GM21723 (cell line): ENCODE data around the gene PACSIN2.
"Not testable (repeated sequence)": the region's sequence is repeated elsewhere in the genome, so short reads cannot be mapped to it uniquely, and the experiment has no call there.

Experiments
- ATAC-seq: cut with Tn5 transposase; IDR thresholded peaks from one replicate; pipeline ENCODE4 v1.9.1; 2021; ENCODE audit warnings: mild to moderate bottlenecking, moderate library complexity; ENCODE audit not compliant: unreplicated experiment

PACSIN2 gene

DNA sequence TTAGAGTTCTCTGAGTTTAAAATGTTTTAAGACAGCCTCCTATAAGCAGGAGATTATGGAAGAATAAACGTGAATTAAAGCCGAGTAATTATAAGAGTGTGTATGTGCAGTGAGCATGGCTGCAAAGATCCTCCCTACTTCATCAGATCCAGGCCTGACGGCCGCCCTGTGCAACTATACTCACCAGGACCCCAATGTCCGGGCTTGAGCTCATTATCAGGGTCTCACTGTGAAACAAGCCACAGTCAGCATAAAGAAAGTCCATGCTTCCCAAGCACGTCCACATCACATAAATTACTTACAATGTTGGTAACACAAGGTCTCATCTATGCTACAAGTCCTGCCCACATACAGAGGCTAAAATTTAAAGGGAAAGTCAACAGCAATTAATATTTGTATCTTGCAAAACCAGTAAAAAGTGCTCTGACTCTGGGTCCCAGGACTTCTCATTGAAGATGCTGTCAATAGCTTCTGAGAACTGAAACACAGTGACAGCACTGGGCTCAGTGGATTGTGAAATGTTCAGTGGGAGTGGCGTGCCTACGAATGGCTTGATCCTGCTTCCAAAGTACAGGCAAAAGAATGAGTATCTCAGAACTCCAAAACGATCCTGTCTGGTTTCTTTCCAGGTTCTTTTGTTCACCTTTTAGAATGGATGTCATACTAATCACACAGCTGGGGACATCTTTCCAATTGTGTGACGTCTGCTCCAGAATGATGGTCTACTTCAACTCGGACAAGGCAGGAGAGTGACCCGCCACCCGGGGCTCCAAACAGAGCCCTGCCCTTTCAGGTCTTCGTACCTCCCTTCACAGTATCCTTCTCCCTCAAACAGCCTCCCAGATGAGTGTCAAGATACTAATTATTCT is 85.7 kb downstream of the PACSIN2 start:
- no peak for ATAC-seq

DNA sequence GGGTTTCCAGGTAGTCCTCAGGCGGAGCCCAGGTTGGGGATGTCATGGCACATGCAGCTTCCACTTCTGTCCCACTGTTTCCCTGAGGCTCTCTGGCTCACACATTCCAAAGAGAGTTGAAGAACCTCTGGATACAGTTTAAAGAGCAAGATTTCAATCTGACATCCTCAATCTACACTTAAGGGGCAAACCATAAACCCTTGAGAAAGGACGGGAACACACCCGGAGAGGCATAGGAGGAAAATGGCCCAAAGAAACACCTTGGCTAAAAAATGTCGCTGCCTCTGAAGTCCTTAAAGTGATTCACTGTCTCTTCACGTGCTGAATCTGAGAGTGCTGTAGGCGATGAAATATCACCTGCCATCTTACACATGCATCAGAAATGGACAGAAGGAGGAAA is 87.0 kb downstream of the PACSIN2 start:
- no peak for ATAC-seq

DNA sequence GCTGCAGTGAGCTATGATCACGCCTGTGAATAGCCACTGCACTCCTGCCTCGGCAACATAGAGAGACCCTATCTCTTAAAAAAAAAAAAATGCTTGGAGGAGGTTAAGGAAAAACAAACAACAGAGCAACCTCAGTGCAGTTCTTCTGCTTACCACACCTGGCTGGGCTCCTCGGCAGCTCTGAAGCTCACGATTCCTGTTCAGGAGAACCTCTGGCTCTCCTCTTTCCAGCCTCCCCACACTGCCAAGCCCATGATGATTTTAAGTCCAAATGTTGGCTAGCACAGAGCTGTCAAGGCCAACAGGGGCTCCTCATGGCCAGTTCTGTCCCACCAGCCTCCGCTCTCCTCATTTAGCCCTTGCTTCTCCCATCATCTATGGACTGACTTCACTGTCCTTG is 88.2 kb downstream of the PACSIN2 start:
- ATAC-seq = no peak

DNA sequence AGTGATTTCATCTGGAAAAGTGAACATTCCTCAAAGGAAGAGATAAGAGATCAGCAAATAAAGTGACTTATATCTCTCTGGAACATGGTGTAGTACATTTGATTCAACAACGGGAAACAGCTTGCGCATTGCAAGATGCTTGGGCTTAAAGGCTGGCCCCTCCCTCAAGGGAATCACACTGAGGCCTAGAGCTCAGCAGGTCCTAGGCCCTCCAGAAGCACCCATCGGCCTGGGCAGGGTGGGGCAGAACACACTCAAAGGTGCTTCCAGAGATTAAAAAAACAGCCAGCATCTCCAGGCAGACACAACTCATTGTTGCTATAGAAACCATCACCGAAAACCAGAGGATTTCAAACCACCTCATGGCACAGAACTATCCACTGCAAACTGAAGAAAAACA is 88.8 kb downstream of the PACSIN2 start:
- ATAC-seq = no peak

DNA sequence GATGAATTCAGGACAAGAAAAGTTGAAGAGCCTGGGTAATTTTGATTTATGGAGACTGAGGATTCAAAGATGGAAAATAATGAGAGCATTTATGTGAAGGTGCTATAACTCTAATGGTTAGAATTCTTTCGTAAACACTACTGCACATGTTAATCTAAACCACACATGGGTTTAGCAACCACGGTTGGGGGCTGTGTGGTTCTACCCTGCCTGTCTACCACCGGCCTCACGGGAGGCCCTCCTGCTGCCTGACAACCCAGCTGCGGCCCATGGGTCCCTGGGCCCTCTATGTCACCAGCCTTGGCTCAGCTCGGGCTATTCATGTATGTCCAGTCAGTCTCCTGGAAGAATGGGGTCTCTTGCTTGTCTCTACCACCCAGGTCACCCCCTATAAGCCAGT is 89.4 kb downstream of the PACSIN2 start:
- ATAC-seq = no peak

DNA sequence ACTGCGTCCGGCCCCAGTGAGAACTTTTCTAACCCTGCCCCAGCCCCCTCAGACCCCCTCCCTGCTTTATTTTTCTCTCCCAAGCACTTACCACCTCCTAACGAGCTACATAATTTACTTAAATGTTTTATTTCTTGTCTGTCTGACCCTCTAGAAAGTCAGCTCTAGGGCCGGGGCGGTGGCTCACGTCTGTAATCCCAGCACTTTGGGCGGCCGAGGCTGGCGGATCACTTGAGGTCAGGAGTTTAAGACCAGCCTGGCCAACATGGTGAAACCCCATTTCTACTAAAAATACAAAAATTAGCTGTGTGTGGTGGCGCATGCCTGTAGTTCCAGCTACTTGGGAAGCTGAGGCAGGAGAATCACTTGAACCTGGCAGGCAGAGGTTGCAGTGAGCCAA is 89.9 kb downstream of the PACSIN2 start:
- ATAC-seq = not testable (repeated sequence)

DNA sequence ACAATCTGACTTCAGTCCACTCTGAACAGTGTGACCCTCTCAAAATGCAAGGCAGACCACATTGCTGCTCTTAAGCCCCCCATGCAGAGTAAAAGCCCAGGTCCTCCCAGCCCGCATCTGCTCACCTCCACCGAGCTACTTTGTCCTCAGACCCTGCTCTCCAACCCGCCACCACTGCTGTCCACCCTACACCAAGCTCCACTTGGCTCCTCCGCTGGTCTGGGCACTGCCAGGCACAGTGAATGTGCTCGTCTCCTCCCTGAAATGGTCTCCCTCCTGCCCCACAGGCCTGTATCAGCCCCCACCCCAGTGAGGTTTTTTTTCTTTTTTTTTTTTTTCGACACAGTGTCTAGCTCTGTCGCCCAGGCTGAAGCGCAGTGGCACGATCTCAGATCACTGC is 90.5 kb downstream of the PACSIN2 start:
- ATAC-seq = no peak

DNA sequence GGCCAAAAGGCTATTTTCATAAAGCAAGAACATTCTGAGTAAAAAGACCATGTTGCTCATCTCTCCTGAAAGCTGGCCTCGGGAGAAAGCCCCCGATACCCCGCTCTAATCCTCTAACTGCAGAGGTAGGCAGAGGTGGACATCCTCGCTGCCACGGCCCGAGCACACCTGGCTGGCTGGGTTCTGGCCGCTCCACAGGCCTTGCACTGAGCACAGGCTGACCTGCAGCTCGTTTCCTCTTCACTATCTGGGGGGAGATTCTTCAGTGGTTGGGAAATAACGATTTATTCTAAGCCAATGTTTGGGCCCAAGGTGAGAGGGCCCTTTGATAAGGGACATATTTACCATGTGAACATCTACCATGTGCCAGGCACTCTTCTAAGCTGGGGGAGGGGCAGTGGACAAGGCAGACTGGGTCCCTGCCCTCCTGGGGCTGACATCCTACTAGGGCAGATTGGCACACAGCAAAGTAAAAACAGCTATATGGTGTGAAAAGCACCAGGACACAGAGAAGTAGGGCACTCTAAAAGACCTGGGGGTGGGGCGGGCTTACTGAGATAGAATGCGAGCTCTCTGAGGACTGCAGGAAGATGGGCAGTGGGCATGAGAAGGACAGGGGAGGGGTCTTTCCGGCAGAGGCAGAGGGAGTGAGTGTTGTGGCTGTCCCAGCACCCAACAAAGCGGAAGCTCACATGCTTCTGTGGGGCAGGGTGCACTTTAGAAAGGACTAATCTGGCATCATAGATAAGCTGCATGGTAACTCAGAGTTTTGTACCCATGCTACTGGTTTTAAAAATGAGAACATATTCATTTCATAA is 92.4 kb downstream of the PACSIN2 start:
- no peak for ATAC-seq

DNA sequence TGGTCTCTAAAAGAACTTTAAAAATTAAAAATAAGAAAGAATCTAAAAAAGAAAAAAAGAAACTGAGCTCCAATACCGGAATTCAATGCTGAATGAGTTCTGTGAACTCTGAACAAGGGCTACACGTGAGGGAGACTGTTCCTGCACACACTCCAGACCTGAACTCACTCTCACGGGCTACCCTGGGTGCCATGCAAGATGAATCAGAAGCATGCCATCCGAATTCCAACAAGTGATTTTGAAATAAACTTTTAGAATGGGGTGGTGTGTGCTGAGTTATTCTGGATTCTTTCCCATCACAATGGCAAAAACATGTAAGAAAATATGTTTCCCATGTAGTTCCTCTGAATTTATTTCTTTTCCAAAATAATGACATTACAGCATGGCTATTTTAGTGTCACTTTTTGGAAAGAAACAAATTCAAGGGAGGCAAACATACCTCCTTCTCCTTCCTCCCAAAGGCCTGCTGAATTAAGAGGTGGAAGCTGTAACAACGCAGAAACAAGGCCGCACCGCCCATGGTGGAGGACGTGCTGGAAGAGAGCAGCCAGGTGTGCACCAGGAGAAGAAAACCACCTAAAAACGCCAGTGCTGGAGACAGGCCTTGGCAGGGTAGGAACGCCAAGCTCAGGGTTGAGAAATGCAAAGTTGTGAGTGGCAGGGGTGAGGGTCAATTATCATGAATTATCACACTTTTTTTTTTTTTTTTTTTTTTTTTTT is 94.7 kb downstream of the PACSIN2 start:
- no peak for ATAC-seq

DNA sequence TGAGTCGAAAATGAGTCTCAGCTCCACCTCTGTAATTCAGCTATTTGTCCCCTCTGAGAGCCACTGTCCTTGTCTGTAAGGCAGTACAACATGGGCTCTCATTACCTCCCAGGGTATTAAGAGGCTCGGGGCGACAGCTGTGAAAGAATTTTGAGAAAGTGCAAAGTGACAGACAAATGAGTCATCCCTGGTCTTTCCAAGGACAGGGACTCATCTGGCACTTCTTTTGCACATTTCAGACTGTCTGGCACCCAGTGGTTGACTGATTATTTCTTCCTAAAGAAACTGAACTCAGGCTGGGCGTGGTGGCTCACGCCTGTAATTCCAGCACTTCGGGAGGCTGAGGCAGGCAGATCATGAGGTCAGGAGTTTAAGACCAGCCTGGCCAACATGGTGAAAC is 95.8 kb downstream of the PACSIN2 start:
- no peak for ATAC-seq

DNA sequence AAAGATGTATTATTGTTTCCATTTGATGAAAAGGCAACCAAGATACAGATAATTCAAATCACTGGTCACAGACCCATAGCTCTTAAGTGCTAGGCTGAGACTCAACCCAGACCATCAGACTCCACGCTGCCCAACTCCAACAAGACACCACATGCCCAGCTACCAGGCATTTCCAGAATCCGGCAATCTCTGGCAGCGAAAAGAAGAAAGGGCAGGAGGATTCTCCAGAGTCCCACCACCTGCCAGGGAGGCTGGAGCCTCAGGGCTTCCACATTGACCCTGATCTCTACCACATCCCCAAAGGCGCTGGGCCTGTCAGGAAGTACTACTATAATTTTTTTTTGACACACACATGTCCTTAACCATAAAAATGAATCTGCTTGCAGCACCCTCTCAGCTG is 96.4 kb downstream of the PACSIN2 start:
- no peak for ATAC-seq

DNA sequence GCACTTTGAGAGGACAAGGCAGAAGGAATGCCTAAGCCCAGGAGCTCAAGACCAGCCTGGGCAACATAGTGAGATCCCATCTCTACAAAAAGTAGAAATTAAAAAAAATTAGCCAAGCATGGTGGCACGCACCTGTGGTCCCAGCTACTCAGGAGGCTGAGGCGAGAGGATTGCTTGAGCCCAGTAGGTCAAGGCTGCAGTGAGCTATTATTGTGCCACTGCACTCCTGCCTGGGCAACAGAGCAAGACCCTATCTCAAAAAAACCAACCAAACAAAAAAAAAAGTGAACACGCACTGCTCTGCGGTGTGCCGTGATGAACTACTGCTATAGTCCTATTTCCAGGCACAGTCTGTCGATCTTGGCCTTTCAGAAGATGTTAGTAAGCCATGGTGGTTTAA is 97.6 kb downstream of the PACSIN2 start:
- not testable (repeated sequence) for ATAC-seq

DNA sequence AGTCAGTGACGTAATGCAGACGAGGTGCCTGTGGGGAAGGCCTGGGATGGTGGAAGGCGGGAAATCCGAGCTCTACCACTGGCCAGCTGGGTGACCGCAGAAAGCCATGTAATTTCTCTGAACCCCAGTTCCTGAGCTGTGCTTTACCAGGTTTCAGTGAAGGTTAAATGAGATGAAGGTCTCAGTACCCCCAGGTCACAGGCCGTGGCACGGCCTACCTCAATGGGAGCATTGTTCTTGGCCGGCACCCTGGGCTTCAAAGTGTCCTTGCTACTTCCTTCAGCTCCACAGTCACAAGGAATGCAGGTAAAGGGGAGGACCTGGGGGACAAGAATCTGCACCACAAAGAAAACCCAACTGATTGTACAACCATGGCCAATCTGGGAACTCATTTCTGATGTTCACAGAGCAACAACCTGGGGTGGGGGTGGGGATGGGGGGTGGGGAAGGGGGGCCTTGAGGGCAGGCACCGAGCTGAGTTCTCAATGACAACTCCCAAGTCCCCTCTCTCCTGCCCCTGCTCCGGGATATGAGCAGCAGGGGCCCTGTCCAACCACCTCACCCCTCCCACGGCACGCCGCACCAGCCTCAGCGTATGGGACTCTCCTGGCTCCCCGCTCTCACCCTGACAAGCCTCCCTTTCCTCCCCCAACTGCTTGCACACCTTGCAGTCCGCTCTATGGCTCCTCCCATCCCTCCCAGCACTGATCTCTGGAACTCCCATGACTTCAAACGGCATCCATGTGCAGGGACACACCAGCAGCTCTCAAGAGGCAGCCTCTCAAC is 98.8 kb downstream of the PACSIN2 start:
- no peak for ATAC-seq

DNA sequence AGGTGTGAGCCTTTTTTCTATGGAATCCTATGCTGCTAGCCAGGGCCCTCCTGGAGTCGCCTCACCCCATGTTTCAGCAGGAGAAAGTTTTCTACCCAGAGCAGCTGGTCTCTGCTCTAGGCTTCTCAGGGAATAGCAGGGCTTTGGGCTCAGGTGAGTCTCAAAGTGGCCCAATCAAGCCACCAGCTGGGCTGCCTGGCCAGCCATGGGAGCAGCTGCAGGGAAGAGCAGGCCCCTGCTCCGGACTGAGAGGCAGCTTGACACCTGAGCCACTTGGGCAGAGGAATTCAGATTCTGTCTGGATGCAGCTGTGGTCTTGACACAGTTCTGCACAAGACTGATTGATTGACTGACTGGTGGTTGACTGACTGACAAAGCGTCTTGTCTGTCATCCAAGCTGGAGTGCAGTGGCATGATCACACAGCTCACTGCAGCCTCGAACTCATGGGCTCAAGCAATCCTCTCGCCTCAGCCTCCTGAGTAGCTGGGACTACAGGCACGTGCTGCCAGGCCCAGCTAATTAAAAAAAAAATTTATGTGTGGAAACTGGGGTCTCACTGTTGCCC is 100.4 kb downstream of the PACSIN2 start:
- no peak for ATAC-seq

DNA sequence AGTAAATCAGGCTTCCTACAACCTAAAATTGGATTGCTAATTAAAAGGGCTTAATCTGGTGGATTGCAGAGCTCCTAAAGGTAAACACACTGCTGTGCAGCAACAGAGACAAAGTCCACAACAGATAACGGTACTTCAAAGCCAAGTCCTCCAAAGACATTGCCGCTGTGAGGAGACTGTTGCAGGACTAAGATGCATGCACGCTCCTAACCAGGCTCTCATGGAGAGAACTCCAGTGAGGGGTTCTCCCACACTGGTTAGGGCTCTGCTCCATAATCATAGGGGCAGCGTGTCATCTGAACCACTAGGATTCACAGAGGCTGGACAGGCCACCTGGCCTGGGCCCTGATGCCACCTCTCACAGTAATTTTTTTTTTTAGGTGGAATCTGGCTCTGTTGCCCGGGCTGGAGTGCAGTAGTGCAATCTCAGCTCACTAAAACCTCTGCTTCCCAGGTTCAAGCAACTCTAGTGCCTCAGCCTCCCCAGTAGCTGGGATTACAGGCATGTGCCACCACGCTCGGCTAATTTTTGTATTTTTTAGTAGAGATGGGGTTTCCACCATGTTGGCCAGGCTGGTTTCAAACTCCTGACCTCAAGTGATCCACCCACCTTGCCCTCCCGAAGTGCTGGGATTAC is 101.0 kb downstream of the PACSIN2 start:
- no peak for ATAC-seq

DNA sequence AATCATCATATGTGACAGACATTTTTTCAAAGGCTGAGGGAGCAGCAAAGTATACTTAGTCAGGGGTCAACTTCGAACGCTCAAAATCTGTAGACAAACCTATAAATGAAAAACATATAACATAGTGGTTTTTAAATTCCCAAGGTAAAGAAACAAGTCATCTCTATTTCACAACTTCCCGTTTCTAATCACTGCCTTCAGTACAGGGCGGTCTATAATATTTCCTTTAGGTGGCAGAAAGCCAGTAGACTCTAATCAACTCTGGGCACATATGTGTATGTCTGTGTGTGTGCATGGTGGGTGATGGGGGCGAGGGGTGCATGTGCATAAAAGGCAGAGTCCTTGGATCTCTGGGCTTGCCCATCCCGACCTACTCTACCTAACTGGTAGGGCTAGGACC is 102.9 kb downstream of the PACSIN2 start:
- ATAC-seq = no peak

DNA sequence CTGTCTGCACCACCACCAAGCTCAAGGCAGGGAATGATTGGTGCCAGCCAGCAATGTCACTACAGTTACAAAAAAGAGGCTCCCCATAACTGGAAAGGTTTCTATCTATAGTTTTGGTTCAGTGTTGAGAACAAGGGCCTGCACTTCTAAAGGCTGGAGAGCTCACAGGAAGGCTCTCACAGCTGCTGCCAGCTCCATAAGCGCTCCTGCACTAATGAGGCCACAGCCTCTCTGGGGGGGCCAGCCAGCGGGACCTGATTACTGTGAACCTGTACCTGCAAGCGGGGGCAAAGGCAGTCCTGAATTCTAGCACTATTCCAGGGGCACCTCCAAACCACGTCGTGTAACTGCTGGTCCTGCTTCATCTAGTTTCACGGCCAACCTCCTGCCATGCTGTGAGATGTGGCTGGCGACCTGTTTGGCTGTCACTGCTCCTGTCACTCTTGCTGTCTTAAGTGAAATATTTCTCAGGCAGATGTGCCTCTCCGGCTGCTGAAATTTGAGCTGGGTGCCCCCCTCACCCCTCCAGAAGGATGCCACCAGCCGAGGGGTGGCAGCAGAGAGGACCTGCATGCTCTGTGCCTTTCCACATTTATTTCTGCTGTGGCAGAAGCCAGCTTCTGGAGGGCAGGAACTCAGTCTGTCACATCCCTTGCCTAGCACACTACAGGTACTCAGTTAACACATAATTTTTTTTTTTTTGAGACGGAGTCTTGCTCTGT is 104.6 kb downstream of the PACSIN2 start:
- ATAC-seq = no peak

DNA sequence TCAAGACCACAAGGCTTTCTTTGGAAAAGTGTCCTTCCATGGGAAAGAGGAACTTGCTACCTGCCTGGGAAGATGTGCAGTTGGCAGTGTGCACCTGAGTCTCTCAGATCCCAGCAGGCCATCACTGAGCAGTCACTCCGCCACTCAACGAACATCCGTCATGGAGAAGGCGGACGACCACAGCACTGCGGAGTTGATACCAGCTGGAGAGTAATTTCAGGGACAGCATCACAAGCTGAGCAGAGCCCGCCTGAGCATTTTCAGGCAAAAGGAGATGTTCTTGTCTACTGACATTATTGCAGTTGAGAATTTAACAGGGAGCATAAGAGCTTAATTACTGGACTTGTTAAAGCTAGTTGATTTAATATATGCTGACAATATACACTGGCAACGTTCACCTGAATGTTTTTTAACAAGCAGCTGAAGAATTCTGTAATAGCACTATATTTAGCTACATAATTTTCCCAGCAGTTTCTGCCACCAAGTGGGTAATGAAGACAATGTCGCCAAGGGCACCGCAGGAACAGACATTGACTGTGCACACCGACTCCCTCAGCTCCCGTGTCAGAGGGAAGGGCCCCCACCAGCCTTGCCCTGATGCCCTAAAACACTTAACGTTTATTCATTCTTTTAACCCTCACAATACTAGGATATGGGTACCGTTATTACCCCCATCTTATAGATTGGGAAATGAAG is 105.4 kb downstream of the PACSIN2 start:
- ATAC-seq = no peak

DNA sequence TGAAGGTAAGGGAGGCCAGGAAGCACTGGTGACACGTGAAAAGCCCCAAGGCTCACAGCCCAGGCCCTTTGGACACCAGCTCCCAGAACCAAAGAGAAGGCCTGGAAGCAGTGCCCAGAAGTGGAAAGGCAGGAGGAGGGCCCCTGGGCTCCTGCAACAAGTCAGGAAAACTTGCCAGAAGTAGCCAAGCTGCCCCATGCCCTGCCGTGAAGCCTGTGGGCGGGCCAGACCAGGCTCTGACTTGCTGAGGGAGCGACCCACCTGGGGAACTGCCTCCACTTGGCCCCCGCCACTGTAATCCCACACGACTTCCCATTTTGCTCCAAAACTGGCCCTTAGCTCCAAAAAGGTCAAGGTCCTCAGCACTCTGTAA is 106.6 kb downstream of the PACSIN2 start:
- ATAC-seq = no peak
